HEK293 (cell line): Measurements from ENCODE around the gene SLC44A5.

ENCODE experiments used
- CTCF ChIA-PET: fragments of 350-600 bp; formaldehyde crosslinking; extraction: SDS; loops from one replicate; lab custom pipeline; 2021; ENCODE audit warnings: antibody characterized with exemption; lab: Yijun Ruan, JAX
- POLR2A ChIA-PET: fragments of 300-600 bp; formaldehyde crosslinking; extraction: SDS; loops from one replicate; lab custom pipeline; 2020; ENCODE audit warnings: antibody characterized with exemption, inconsistent platforms; lab: Yijun Ruan, JAX
- H3K27ac ChIP-seq: fragments of 200-500 bp; sonication (Bioruptor generic); 2 replicates; pipeline ENCODE4 v1.5.1; 2014; ENCODE audit warnings: low read depth, low read length, control low read depth, inconsistent platforms; ENCODE audit errors: extremely low read depth
- H3K36me3 ChIP-seq, 2 experiments: fragments of 200-500 bp in 1 of 2; sonication (Bioruptor generic) in 1 of 2; 1 replicate in 1 of 2; 2 replicates in 1 of 2; pipeline ENCODE4 v1.5.1; 2014 to 2017; ENCODE audit warnings: inconsistent platforms in 2 of 2, low read length in 2 of 2; ENCODE audit not compliant: control insufficient read depth in 2 of 2, insufficient read depth in 1 of 2
- H3K4me1 ChIP-seq: fragments of 200-500 bp; sonication (Bioruptor generic); 2 replicates; pipeline ENCODE4 v1.5.1; 2014; ENCODE audit warnings: mild to moderate bottlenecking, low read length, inconsistent platforms; ENCODE audit not compliant: control insufficient read depth, insufficient read depth
- H3K4me3 ChIP-seq: 2 replicates; pipeline ENCODE4 v1.5.1; 2011; ENCODE audit warnings: low read depth, mild to moderate bottlenecking, control low read depth, low read length, moderate library complexity
- H3K9me3 ChIP-seq: fragments of 200-500 bp; sonication (Bioruptor generic); 2 replicates; pipeline ENCODE4 v1.5.1; 2014; ENCODE audit warnings: low read depth, low read length, inconsistent platforms; ENCODE audit not compliant: control insufficient read depth, insufficient read depth
- GLIS1 ChIP-seq: fragments of 450-650 bp; formaldehyde crosslinking; IDR thresholded peaks from 2 replicates; pipeline ENCODE4 v1.5.1; 2016; ENCODE audit warnings: missing biosample characterization, missing genetic modification characterization
- GLIS2 ChIP-seq: fragments of 450-650 bp; formaldehyde crosslinking; IDR thresholded peaks from 2 replicates; pipeline ENCODE4 v1.5.1; 2016; ENCODE audit warnings: missing biosample characterization, missing genetic modification characterization
- MEIS1 ChIP-seq: sonication (generic); formaldehyde crosslinking; IDR thresholded peaks from 2 replicates; pipeline ENCODE4 v1.8.1; 2022; ENCODE audit warnings: missing genetic modification reagents, mild to moderate bottlenecking, borderline replicate concordance
- PRDM1 ChIP-seq: fragments of 450-650 bp; formaldehyde crosslinking; IDR thresholded peaks from 2 replicates; pipeline ENCODE4; 2016; ENCODE audit warnings: missing biosample characterization, missing genetic modification characterization
- TRIM28 ChIP-seq: IDR thresholded peaks from 2 replicates; pipeline ENCODE4 v1.6.1; 2011; ENCODE audit warnings: low read length, control low read depth, borderline replicate concordance
- ZBTB8A ChIP-seq: fragments of 450-650 bp; formaldehyde crosslinking; IDR thresholded peaks from 2 replicates; pipeline ENCODE4 v1.5.1; 2016; ENCODE audit warnings: missing biosample characterization, missing genetic modification characterization
- ZIC2 ChIP-seq: fragments of 450-650 bp; formaldehyde crosslinking; IDR thresholded peaks from 2 replicates; pipeline ENCODE4 v1.5.1; 2016; ENCODE audit warnings: missing biosample characterization, missing genetic modification characterization
- ZNF174 ChIP-seq: fragments of 450-650 bp; formaldehyde crosslinking; IDR thresholded peaks from 2 replicates; pipeline ENCODE4 v1.5.0; 2017; ENCODE audit warnings: missing biosample characterization, mild to moderate bottlenecking, missing genetic modification characterization
- ZNF214 ChIP-seq: fragments of 450-650 bp; formaldehyde crosslinking; IDR thresholded peaks from 2 replicates; pipeline ENCODE4 v1.5.1; 2017; ENCODE audit warnings: missing biosample characterization, mild to moderate bottlenecking, missing genetic modification characterization, borderline replicate concordance
- ZNF248 ChIP-seq: fragments of 450-650 bp; formaldehyde crosslinking; IDR thresholded peaks from 2 replicates; pipeline ENCODE4 v1.5.1; 2017; ENCODE audit warnings: missing biosample characterization, missing genetic modification characterization
- ZNF341 ChIP-seq: fragments of 450-650 bp; formaldehyde crosslinking; IDR thresholded peaks from 2 replicates; pipeline ENCODE4; 2016; ENCODE audit warnings: low read depth, missing biosample characterization, missing genetic modification characterization
- ZNF366 ChIP-seq: fragments of 450-650 bp; formaldehyde crosslinking; conservative IDR thresholded peaks from 2 replicates; pipeline ENCODE4 v1.5.1; 2016; ENCODE audit warnings: missing biosample characterization, missing genetic modification characterization
- ZNF433 ChIP-seq: fragments of 450-650 bp; formaldehyde crosslinking; IDR thresholded peaks from 2 replicates; pipeline ENCODE4 v1.5.1; 2016; ENCODE audit warnings: missing biosample characterization, missing genetic modification characterization, low read depth
- ZNF501 ChIP-seq: fragments of 450-650 bp; formaldehyde crosslinking; IDR thresholded peaks from 2 replicates; pipeline ENCODE4 v1.5.1; 2016; ENCODE audit warnings: missing biosample characterization, missing genetic modification characterization
- ZNF664 ChIP-seq: fragments of 450-650 bp; formaldehyde crosslinking; IDR thresholded peaks from 2 replicates; pipeline ENCODE4 v1.5.1; 2016; ENCODE audit warnings: missing biosample characterization, missing genetic modification characterization
- ZSCAN30 ChIP-seq: fragments of 450-650 bp; IDR thresholded peaks from 2 replicates; pipeline ENCODE4 v1.5.1; 2018; ENCODE audit warnings: missing biosample characterization, mild to moderate bottlenecking, missing genetic modification characterization, moderate library complexity
- TF ChIP-seq, protein P1 (sequence below): sonication (generic); formaldehyde crosslinking; IDR thresholded peaks from 2 replicates; pipeline ENCODE4 v1.8.1; 2022; ENCODE audit warnings: mild to moderate bottlenecking, moderate library complexity, missing genetic modification reagents
- TF ChIP-seq, protein P2 (sequence below): fragments of 450-650 bp; formaldehyde crosslinking; IDR thresholded peaks from 2 replicates; pipeline ENCODE4 v1.5.0; 2017; ENCODE audit warnings: missing biosample characterization, missing genetic modification characterization, borderline replicate concordance
- TF ChIP-seq, protein P3 (sequence below): fragments of 450-650 bp; formaldehyde crosslinking; IDR thresholded peaks from 2 replicates; pipeline ENCODE4 v1.5.1; 2016; ENCODE audit warnings: missing biosample characterization, missing genetic modification characterization
- TF ChIP-seq, protein P4 (sequence below): fragments of 450-650 bp; formaldehyde crosslinking; IDR thresholded peaks from 2 replicates; pipeline ENCODE4 v1.5.1; 2016; ENCODE audit warnings: missing biosample characterization, missing genetic modification characterization, borderline replicate concordance
- TF ChIP-seq, protein P5 (sequence below): fragments of 450-650 bp; formaldehyde crosslinking; IDR thresholded peaks from 2 replicates; pipeline ENCODE4 v1.5.1; 2016; ENCODE audit warnings: missing biosample characterization, missing genetic modification characterization

The SLC44A5 gene

DNA sequence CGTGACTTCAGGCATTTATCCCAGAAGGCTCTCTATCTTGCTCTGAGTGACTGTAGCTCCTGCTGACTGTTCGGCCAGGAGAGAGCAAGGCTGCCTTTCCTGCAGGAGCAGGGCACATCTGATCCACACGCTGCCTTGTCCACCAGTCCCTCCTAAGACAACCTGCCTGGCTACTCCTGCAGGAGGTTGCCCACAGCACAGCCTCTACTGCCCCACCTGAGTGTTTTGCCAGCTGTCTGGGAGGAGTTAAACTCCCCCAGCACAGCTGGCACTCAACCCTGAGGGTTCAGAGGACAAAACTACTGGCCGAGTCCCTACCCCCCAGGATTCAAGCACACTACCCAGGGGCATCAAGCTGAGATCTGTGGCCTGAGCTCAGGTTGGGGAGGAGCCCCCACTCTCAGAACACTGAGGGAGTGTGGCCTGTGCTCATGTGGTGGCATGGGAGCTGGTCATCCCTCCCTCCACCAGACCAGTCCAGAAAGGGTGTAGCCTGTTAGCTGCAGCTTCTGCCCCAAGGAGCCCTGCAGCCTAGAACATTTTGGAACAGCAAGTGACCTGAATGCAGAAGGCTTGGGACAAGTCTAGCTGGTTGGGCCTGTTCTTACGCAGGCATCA lies 237.3 kb downstream of the SLC44A5 start:
- POLR2A ChIA-PET: no interaction called here
- TF ChIP-seq ZNF664 (tag by site-specific recombination): no peak
- TF ChIP-seq, protein P1, sequence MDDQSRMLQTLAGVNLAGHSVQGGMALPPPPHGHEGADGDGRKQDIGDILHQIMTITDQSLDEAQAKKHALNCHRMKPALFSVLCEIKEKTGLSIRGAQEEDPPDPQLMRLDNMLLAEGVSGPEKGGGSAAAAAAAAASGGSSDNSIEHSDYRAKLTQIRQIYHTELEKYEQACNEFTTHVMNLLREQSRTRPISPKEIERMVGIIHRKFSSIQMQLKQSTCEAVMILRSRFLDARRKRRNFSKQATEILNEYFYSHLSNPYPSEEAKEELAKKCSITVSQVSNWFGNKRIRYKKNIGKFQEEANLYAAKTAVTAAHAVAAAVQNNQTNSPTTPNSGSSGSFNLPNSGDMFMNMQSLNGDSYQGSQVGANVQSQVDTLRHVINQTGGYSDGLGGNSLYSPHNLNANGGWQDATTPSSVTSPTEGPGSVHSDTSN: no peak
- TF ChIP-seq, protein P2, sequence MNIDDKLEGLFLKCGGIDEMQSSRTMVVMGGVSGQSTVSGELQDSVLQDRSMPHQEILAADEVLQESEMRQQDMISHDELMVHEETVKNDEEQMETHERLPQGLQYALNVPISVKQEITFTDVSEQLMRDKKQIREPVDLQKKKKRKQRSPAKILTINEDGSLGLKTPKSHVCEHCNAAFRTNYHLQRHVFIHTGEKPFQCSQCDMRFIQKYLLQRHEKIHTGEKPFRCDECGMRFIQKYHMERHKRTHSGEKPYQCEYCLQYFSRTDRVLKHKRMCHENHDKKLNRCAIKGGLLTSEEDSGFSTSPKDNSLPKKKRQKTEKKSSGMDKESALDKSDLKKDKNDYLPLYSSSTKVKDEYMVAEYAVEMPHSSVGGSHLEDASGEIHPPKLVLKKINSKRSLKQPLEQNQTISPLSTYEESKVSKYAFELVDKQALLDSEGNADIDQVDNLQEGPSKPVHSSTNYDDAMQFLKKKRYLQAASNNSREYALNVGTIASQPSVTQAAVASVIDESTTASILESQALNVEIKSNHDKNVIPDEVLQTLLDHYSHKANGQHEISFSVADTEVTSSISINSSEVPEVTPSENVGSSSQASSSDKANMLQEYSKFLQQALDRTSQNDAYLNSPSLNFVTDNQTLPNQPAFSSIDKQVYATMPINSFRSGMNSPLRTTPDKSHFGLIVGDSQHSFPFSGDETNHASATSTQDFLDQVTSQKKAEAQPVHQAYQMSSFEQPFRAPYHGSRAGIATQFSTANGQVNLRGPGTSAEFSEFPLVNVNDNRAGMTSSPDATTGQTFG: no peak
- no peak for TF ChIP-seq PRDM1 (tag by site-specific recombination)
- peak; percentile 58 for TF ChIP-seq ZNF341
- no peak for TF ChIP-seq MEIS1 (CRISPR knock-in tag)
- peak; percentile 50; the same call in 1 of the 2 replicates for TF ChIP-seq TRIM28
- no peak for TF ChIP-seq ZBTB8A (tag by site-specific recombination)
- TF ChIP-seq ZNF174 (tag by site-specific recombination): no peak
- no peak for TF ChIP-seq ZSCAN30
- TF ChIP-seq ZNF248 (tag by site-specific recombination): no peak
- TF ChIP-seq, protein P3, sequence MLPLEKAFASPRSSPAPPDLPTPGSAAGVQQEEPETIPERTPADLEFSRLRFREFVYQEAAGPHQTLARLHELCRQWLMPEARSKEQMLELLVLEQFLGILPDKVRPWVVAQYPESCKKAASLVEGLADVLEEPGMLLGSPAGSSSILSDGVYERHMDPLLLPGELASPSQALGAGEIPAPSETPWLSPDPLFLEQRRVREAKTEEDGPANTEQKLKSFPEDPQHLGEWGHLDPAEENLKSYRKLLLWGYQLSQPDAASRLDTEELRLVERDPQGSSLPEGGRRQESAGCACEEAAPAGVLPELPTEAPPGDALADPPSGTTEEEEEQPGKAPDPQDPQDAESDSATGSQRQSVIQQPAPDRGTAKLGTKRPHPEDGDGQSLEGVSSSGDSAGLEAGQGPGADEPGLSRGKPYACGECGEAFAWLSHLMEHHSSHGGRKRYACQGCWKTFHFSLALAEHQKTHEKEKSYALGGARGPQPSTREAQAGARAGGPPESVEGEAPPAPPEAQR (tag by site-specific recombination): no peak
- TF ChIP-seq, protein P4, sequence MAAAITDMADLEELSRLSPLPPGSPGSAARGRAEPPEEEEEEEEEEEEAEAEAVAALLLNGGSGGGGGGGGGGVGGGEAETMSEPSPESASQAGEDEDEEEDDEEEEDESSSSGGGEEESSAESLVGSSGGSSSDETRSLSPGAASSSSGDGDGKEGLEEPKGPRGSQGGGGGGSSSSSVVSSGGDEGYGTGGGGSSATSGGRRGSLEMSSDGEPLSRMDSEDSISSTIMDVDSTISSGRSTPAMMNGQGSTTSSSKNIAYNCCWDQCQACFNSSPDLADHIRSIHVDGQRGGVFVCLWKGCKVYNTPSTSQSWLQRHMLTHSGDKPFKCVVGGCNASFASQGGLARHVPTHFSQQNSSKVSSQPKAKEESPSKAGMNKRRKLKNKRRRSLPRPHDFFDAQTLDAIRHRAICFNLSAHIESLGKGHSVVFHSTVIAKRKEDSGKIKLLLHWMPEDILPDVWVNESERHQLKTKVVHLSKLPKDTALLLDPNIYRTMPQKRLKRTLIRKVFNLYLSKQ (tag by site-specific recombination): no peak
- TF ChIP-seq ZNF366 (tag by site-specific recombination): no peak
- TF ChIP-seq ZNF214 (tag by site-specific recombination): no peak
- TF ChIP-seq GLIS1 (tag by site-specific recombination): peak; percentile 82
- TF ChIP-seq, protein P5, sequence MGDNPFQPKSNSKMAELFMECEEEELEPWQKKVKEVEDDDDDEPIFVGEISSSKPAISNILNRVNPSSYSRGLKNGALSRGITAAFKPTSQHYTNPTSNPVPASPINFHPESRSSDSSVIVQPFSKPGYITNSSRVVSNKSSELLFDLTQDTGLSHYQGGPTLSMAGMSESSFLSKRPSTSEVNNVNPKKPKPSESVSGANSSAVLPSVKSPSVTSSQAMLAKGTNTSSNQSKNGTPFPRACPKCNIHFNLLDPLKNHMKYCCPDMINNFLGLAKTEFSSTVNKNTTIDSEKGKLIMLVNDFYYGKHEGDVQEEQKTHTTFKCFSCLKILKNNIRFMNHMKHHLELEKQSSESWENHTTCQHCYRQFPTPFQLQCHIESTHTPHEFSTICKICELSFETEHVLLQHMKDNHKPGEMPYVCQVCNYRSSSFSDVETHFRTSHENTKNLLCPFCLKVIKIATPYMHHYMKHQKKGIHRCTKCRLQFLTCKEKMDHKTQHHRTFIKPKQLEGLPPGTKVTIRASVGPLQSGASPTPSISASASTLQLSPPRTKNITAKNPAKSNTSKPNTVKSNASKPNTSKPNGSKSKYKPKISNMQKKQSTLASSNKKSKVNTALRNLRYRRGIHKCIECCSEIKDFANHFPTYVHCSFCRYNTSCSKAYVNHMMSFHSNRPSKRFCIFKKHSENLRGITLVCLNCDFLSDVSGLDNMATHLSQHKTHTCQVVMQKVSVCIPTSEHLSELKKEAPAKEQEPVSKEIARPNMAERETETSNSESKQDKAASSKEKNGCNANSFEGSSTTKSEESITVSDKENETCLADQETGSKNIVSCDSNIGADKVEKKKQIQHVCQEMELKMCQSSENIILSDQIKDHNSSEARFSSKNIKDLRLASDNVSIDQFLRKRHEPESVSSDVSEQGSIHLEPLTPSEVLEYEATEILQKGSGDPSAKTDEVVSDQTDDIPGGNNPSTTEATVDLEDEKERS (tag by site-specific recombination): no peak
- TF ChIP-seq ZNF501 (tag by site-specific recombination): no peak
- no peak for TF ChIP-seq ZNF433 (tag by site-specific recombination)
- peak; percentile 88 for TF ChIP-seq ZIC2 (tag by site-specific recombination)
- peak; percentile 36; the same call in 1 of the 2 replicates for TF ChIP-seq GLIS2
- TF ChIP-seq, all 188 proteins: peak for 5

More for the DNA sequence above, 237.3 kb downstream of the SLC44A5 start:
- Histone ChIP-seq H3K4me1 (peaks cover 2% of the 10 kb centered on the region; the same call in 1 of the 2 replicates), H3K9me3 (no peaks in the 10 kb centered on the region), H3K27ac (no peak overlapping the region; the same call in 1 of the 2 replicates), H3K36me3 (peaks cover 0 to 3% of the 10 kb centered on the region in 2 experiments; a peak in 1 of 3 replicates), H3K4me3 (no peak overlapping the region)
- CTCF ChIA-PET: interaction anchor here (0.6 kb wide), 1 partner anchor 96 kb away, joined by 3 read pairs; no protein-coding TSS in a partner anchor
